ACHN (cell line): Measurements from ENCODE around the gene UTP4.

Experiments
- DNase-seq: peaks from one replicate; pipeline ENCODE4 v3.0.0-alpha.2; 2015
- in situ Hi-C: cut with HindIII; loops from 2 replicates; pipeline ENCODE4 v1.10.0; 2017; ENCODE audit warnings: low sequenced_read_pairs, low pct_ligation_motif_present, low pct_unique_long_range_greater_than_20kb

The UTP4 gene

GRCh38 chr16:69132424-69133252, at the start of gene UTP4, which contains the start of gene CHTF8:
UTP4 (plus strand) TSS chr16:69132649; CDS start chr16:69133460, 811 bp downstream.
CHTF8 (minus strand) TSS chr16:69132588; CDS start chr16:69121458, 11,130 bp downstream.
- peak; percentile 90 for DNase-seq
- in situ Hi-C loops, result no loop called here

GRCh38 chr16:69083306-69083941, 49.0 kb upstream of the UTP4 start:
- DNase-seq, result peak; percentile 43
- in situ Hi-C loops, result no loop called here

GRCh38 chr16:69084289-69084688, 48.2 kb upstream of the UTP4 start:
- DNase-seq, result no peak
- in situ Hi-C loops, result no loop called here

- DNase-seq, result no peak
- in situ Hi-C loops, result no loop called here
These were observed 47.3 kb upstream of the UTP4 start for GRCh38 chr16:69085032-69085695.

- in situ Hi-C loops, result no loop called here
- DNase-seq, result no peak
These were observed 45.3 kb upstream of the UTP4 start for GRCh38 chr16:69087161-69087581.

GRCh38 chr16:69088684-69089083, 43.8 kb upstream of the UTP4 start:
- DNase-seq, result no peak
- in situ Hi-C loops, result no loop called here

- DNase-seq, result peak; percentile 60
- in situ Hi-C loops, result no loop called here
These were observed 43.1 kb upstream of the UTP4 start for GRCh38 chr16:69089091-69089910.

- in situ Hi-C loops, result no loop called here
These were observed 38.5 kb upstream of the UTP4 start for GRCh38 chr16:69093974-69094373.

GRCh38 chr16:69094501-69094900, 37.9 kb upstream of the UTP4 start:
- no peak for DNase-seq
- in situ Hi-C loops, result no loop called here

More at GRCh38 chr16:69093974-69094373, 38.5 kb upstream of the UTP4 start:
- DNase-seq, result no peak

GRCh38 chr16:69095193-69095592, 37.3 kb upstream of the UTP4 start:
- in situ Hi-C loops, result no loop called here
- no peak for DNase-seq

GRCh38 chr16:69100071-69100691, 32.3 kb upstream of the UTP4 start:
- DNase-seq, result peak; percentile 50
- in situ Hi-C loops, result loop anchor here (25.0 kb wide), 1 partner anchor 188 kb away; no protein-coding TSS in a partner anchor

- DNase-seq, result peak; percentile 91
- in situ Hi-C loops, result loop anchor here (25.0 kb wide), 1 partner anchor 193 kb away; no protein-coding TSS in a partner anchor
These were observed 26.7 kb upstream of the UTP4 start, which contains the start of gene HAS3 for GRCh38 chr16:69105501-69106361. HAS3 (plus strand) TSS chr16:69105653; CDS start chr16:69109396, 3,743 bp downstream.

GRCh38 chr16:69106491-69107315, 25.7 kb upstream of the UTP4 start:
- no peak for DNase-seq
- in situ Hi-C loops, result loop anchor here (25.0 kb wide), 1 partner anchor 194 kb away; no protein-coding TSS in a partner anchor

- in situ Hi-C loops, result loop anchor here (25.0 kb wide), 1 partner anchor 195 kb away; no protein-coding TSS in a partner anchor
- DNase-seq, result peak; percentile 68
These were observed 25.0 kb upstream of the UTP4 start for GRCh38 chr16:69107316-69107962.

GRCh38 chr16:69108064-69108904, 24.2 kb upstream of the UTP4 start:
- in situ Hi-C loops, result loop anchor here (25.0 kb wide), 1 partner anchor 196 kb away; no protein-coding TSS in a partner anchor
- DNase-seq, result no peak
